ENCODE data around the gene CASQ1.

DNA sequence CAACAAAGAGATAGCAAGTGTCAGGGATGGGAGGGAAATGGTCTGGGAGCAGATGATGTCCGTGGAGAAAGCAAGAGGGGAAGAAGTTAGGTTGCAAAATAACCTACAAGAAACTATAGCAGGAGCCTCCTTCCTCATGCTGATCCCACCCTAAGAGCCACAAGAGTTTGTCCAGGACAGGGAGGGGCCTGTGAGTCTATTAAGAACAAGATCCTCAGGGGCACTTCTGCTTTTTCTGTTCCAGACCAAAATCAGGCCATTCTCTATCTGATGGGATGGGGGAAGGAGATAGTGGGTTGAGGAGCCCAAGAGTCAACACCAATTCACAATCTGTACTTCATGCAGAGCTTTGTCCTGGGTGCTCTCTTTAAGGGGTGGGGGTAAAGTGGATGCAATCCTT lies 46.7 kb upstream of the CASQ1 start:
- TF ChIP-seq, protein P1, sequence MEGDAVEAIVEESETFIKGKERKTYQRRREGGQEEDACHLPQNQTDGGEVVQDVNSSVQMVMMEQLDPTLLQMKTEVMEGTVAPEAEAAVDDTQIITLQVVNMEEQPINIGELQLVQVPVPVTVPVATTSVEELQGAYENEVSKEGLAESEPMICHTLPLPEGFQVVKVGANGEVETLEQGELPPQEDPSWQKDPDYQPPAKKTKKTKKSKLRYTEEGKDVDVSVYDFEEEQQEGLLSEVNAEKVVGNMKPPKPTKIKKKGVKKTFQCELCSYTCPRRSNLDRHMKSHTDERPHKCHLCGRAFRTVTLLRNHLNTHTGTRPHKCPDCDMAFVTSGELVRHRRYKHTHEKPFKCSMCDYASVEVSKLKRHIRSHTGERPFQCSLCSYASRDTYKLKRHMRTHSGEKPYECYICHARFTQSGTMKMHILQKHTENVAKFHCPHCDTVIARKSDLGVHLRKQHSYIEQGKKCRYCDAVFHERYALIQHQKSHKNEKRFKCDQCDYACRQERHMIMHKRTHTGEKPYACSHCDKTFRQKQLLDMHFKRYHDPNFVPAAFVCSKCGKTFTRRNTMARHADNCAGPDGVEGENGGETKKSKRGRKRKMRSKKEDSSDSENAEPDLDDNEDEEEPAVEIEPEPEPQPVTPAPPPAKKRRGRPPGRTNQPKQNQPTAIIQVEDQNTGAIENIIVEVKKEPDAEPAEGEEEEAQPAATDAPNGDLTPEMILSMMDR (IDR thresholded peaks at IDR 0.05 in 4 of 5, conservative IDR thresholded peaks at IDR 0.05 in 1 of 5): no peak
- no peak for TF ChIP-seq POLR2A (IDR thresholded peaks at IDR 0.05)
